ENCODE results near the gene NAALADL1.

DNA sequence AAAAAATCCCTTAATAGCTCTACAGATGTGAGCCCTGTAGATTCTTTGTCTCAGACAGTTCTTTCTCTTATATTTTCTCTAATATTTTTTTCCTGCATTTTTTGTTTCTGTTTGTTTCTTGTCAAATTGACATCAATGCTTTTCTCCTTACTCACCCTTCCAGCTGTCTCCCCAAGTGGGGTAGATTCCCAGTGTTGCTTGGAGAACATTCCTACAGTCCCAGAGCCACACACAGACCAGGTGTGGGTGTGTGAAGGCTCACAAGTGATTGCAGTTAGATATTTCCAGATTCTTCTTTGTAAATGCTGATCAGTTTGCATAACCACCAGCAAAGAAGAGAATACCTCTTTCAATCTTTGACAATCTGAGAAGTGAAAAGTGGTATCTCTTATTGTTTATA, 45.1 kb upstream of the NAALADL1 start:
- TF ChIP-seq, protein P1, sequence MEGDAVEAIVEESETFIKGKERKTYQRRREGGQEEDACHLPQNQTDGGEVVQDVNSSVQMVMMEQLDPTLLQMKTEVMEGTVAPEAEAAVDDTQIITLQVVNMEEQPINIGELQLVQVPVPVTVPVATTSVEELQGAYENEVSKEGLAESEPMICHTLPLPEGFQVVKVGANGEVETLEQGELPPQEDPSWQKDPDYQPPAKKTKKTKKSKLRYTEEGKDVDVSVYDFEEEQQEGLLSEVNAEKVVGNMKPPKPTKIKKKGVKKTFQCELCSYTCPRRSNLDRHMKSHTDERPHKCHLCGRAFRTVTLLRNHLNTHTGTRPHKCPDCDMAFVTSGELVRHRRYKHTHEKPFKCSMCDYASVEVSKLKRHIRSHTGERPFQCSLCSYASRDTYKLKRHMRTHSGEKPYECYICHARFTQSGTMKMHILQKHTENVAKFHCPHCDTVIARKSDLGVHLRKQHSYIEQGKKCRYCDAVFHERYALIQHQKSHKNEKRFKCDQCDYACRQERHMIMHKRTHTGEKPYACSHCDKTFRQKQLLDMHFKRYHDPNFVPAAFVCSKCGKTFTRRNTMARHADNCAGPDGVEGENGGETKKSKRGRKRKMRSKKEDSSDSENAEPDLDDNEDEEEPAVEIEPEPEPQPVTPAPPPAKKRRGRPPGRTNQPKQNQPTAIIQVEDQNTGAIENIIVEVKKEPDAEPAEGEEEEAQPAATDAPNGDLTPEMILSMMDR (IDR thresholded peaks at IDR 0.05) = no peak
- TF ChIP-seq POLR2A (IDR thresholded peaks at IDR 0.05) = no peak
